WTC11 (cell line): ENCODE results near the gene MFSD12. TPM values are rescaled to one million over a fixed set of nuclear protein-coding genes. Genes with fewer than 3 reads are reported as not detected.

Source experiments
- ATAC-seq: fragments of 200-7000 bp; cut with Tn5 transposase; 2 replicates; pipeline ENCODE4 v1.10.0; 2021; ENCODE audit warnings: mild to moderate bottlenecking, moderate library complexity
- CTCF ChIA-PET: fragments of 300-600 bp; sonication (Branson Sonifier 250); formaldehyde crosslinking; loops from one replicate; lab custom pipeline; 2021; ENCODE audit warnings: antibody characterized with exemption; lab: Charles Lee
- POLR2A ChIA-PET: fragments of 350-600 bp; sonication (Branson Sonifier 250); formaldehyde crosslinking; loops from one replicate; lab custom pipeline; 2021; ENCODE audit warnings: antibody characterized with exemption; lab: Charles Lee
- DNase-seq: peaks from one replicate; pipeline ENCODE4 v3.0.0; 2021; ENCODE audit warnings: low spot score
- H3K27ac Mint-ChIP-seq: 2 replicates; pipeline ENCODE4 v1.8.0; 2021; ENCODE audit warnings: mixed read lengths
- H3K27me3 Mint-ChIP-seq: 2 replicates; pipeline ENCODE4 v1.8.0; 2021; ENCODE audit warnings: low read depth, mild to moderate bottlenecking, moderate library complexity, mixed read lengths
- H3K36me3 Mint-ChIP-seq: 2 replicates; pipeline ENCODE4 v1.8.0; 2021; ENCODE audit warnings: mixed read lengths
- H3K4me1 Mint-ChIP-seq: 2 replicates; pipeline ENCODE4 v1.8.0; 2022; ENCODE audit warnings: mixed read lengths
- H3K4me3 Mint-ChIP-seq: 2 replicates; pipeline ENCODE4 v1.8.0; 2021; ENCODE audit warnings: mild to moderate bottlenecking, moderate library complexity, mixed read lengths
- H3K9me3 Mint-ChIP-seq: 2 replicates; pipeline ENCODE4 v1.8.0; 2021; ENCODE audit warnings: mixed read lengths
- ARID4B ChIP-seq: sonication (generic); formaldehyde crosslinking; IDR thresholded peaks from 2 replicates; pipeline ENCODE4 v1.8.0; 2023; ENCODE audit warnings: missing genetic modification reagents, mild to moderate bottlenecking, borderline replicate concordance
- CREM ChIP-seq: sonication (generic); formaldehyde crosslinking; IDR thresholded peaks from 2 replicates; pipeline ENCODE4 v1.8.1; 2022; ENCODE audit warnings: mild to moderate bottlenecking, missing genetic modification reagents, moderate library complexity
- IRF2 ChIP-seq: sonication (generic); formaldehyde crosslinking; IDR thresholded peaks from 2 replicates; pipeline ENCODE4 v1.8.0; 2022; ENCODE audit warnings: low read depth, missing genetic modification reagents, borderline replicate concordance
- NR1H2 ChIP-seq: sonication (generic); formaldehyde crosslinking; IDR thresholded peaks from 2 replicates; pipeline ENCODE4 v1.9.0; 2021; ENCODE audit warnings: mild to moderate bottlenecking, moderate library complexity, missing genetic modification reagents
- NR3C1 ChIP-seq: sonication (generic); formaldehyde crosslinking; conservative IDR thresholded peaks from 2 replicates; pipeline ENCODE4 v1.8.1; 2023; ENCODE audit warnings: low read depth, mild to moderate bottlenecking, missing genetic modification reagents
- PREB ChIP-seq: sonication (generic); formaldehyde crosslinking; IDR thresholded peaks from 2 replicates; pipeline ENCODE4 v1.8.1; 2022; ENCODE audit warnings: mild to moderate bottlenecking, missing genetic modification reagents, moderate library complexity, borderline replicate concordance
- SMAD3 ChIP-seq: sonication (generic); formaldehyde crosslinking; IDR thresholded peaks from 2 replicates; pipeline ENCODE4 v1.8.0; 2022; ENCODE audit warnings: missing genetic modification reagents, mild to moderate bottlenecking, borderline replicate concordance
- ZBTB43 ChIP-seq: sonication (generic); formaldehyde crosslinking; IDR thresholded peaks from 2 replicates; pipeline ENCODE4 v1.8.1; 2023; ENCODE audit warnings: mild to moderate bottlenecking, missing genetic modification reagents
- ZNF317 ChIP-seq: sonication (generic); formaldehyde crosslinking; IDR thresholded peaks from 2 replicates; pipeline ENCODE4 v1.8.1; 2023; ENCODE audit warnings: low read depth, mild to moderate bottlenecking, moderate library complexity, missing genetic modification reagents, borderline replicate concordance
- ZNF396 ChIP-seq: fragments of 250-450 bp; sonication (Bioruptor Pico); IDR thresholded peaks from 2 replicates; pipeline ENCODE4 v1.8.0; 2021; ENCODE audit warnings: mild to moderate bottlenecking, moderate library complexity, borderline replicate concordance
- ZNF423 ChIP-seq: fragments of 250-450 bp; sonication (Bioruptor Pico); IDR thresholded peaks from 2 replicates; pipeline ENCODE4 v2.1.2; 2022; ENCODE audit warnings: mild to moderate bottlenecking, moderate library complexity
- total RNA-seq: library from RNA; stranded (reverse); gene quantifications from 3 replicates; pipeline ENCODE4 v1.2.3, GENCODE V29; 2021
- TF ChIP-seq, protein P1 (sequence below): sonication (generic); formaldehyde crosslinking; IDR thresholded peaks from 2 replicates; pipeline ENCODE4 v1.8.1; 2022; ENCODE audit warnings: mild to moderate bottlenecking, moderate library complexity, missing genetic modification reagents
- TF ChIP-seq, protein P2 (sequence below): fragments of 250-450 bp; sonication (Bioruptor Pico); IDR thresholded peaks from 2 replicates; pipeline ENCODE4 v2.1.2; 2022; ENCODE audit warnings: mild to moderate bottlenecking, moderate library complexity
- TF ChIP-seq, protein P3 (sequence below): sonication (generic); formaldehyde crosslinking; conservative IDR thresholded peaks from 2 replicates; pipeline ENCODE4 v1.8.1; 2023; ENCODE audit warnings: mild to moderate bottlenecking, low read depth, missing genetic modification reagents, moderate library complexity

Gene MFSD12
- total RNA-seq, 1 experiment from 2014 or later: 59.9 TPM

DNA sequence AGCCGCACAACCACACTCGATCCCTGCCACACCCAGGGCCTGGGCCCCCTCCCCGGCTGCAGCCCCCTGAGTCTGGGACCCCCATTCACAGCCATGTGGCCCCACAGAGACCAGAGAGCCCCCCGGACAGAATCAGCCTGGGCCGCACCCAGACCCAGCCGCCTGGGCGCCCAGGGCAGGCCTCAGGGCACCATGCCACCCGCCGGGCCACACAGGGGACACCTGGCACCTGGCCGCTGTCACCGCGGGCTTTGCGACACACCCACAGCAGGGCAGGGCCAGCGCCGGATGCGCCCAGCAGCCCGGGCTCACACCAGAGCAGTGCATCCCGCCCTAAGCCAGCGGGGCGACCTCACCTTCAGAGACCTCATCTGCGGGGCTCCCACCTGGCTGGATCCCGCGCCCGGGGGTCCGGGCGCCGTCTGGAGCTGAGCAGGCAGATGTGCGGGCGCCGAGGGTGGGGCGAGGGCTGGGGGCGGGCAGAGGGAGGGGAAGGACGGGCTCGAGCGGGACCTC lies 48.8 kb upstream of the MFSD12 start:
- DNase-seq: peak; percentile 49
- Mint-ChIP-seq H3K27ac (no peak overlapping the region), H3K4me3 (peak overlapping the region; percentile 50), H3K4me1 (peaks cover 11% of the 10 kb centered on the region), H3K36me3 (no peaks in the 10 kb centered on the region; the same call in 1 of the 2 replicates), H3K27me3 (no peaks in the 10 kb centered on the region), H3K9me3 (no peaks in the 10 kb centered on the region)
- ChIA-PET POLR2A (no interaction called here), CTCF (interaction anchor here (0.7 kb wide), 1 partner anchor 15 kb away, joined by 7 read pairs; no protein-coding TSS in a partner anchor)
- TF ChIP-seq ZNF396 (CRISPR knock-in tag): no peak
- peak; percentile 31 for ATAC-seq

DNA sequence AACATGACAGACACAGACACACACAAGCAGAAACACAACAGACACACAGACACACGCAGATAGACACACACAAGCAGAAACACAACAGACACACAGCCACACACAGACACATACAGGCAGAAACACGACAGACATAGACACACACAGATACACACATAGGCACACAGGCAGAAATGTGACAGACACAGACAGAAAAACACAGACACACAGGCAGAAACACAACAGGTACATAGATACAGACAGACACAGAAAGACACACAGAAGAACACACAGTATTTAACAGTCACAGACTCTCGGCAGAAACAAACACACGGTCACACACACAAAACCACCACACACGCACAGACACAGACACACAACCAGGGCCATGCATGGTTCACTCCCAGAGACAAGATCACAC lies 48.4 kb upstream of the MFSD12 start:
- TF ChIP-seq NR1H2 (no peak), ZBTB43 (CRISPR knock-in tag) (no peak), SMAD3 (CRISPR knock-in tag) (no peak), ZNF317 (CRISPR knock-in tag) (no peak), NR3C1 (no peak), ARID4B (no peak), ZNF423 (no peak), PREB (CRISPR knock-in tag) (no peak), CREM (no peak), IRF2 (CRISPR knock-in tag) (no peak)
- TF ChIP-seq, protein P1, sequence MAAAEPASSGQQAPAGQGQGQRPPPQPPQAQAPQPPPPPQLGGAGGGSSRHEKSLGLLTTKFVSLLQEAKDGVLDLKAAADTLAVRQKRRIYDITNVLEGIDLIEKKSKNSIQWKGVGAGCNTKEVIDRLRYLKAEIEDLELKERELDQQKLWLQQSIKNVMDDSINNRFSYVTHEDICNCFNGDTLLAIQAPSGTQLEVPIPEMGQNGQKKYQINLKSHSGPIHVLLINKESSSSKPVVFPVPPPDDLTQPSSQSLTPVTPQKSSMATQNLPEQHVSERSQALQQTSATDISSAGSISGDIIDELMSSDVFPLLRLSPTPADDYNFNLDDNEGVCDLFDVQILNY: no peak
- TF ChIP-seq, protein P2, sequence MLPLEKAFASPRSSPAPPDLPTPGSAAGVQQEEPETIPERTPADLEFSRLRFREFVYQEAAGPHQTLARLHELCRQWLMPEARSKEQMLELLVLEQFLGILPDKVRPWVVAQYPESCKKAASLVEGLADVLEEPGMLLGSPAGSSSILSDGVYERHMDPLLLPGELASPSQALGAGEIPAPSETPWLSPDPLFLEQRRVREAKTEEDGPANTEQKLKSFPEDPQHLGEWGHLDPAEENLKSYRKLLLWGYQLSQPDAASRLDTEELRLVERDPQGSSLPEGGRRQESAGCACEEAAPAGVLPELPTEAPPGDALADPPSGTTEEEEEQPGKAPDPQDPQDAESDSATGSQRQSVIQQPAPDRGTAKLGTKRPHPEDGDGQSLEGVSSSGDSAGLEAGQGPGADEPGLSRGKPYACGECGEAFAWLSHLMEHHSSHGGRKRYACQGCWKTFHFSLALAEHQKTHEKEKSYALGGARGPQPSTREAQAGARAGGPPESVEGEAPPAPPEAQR (CRISPR knock-in tag): no peak
- TF ChIP-seq, protein P3, sequence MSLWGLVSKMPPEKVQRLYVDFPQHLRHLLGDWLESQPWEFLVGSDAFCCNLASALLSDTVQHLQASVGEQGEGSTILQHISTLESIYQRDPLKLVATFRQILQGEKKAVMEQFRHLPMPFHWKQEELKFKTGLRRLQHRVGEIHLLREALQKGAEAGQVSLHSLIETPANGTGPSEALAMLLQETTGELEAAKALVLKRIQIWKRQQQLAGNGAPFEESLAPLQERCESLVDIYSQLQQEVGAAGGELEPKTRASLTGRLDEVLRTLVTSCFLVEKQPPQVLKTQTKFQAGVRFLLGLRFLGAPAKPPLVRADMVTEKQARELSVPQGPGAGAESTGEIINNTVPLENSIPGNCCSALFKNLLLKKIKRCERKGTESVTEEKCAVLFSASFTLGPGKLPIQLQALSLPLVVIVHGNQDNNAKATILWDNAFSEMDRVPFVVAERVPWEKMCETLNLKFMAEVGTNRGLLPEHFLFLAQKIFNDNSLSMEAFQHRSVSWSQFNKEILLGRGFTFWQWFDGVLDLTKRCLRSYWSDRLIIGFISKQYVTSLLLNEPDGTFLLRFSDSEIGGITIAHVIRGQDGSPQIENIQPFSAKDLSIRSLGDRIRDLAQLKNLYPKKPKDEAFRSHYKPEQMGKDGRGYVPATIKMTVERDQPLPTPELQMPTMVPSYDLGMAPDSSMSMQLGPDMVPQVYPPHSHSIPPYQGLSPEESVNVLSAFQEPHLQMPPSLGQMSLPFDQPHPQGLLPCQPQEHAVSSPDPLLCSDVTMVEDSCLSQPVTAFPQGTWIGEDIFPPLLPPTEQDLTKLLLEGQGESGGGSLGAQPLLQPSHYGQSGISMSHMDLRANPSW (CRISPR knock-in tag): no peak
- TF ChIP-seq, all 79 proteins: peak for 0
- ATAC-seq: no peak
- ChIA-PET CTCF (interaction anchor here (0.7 kb wide), 1 partner anchor 15 kb away, joined by 7 read pairs; no protein-coding TSS in a partner anchor), POLR2A (no interaction called here)
- H3K4me1 Mint-ChIP-seq: peaks cover 11% of the 10 kb centered on the region
- H3K27me3 Mint-ChIP-seq: no peaks in the 10 kb centered on the region
- no peaks in the 10 kb centered on the region for H3K9me3 Mint-ChIP-seq
- H3K36me3 Mint-ChIP-seq: no peaks in the 10 kb centered on the region; the same call in 1 of the 2 replicates
- H3K27ac Mint-ChIP-seq: no peak overlapping the region
- no peak overlapping the region for H3K4me3 Mint-ChIP-seq
- no peak for DNase-seq
